ENCODE data around the gene HOXA7.

Gene HOXA7

GRCh38 chr7:27140126-27140857, 16.2 kb downstream of the HOXA7 start:
- Histone ChIP-seq H3K79me2 (ENCODE audit: control insufficient read depth, low read length) (no peaks in the 10 kb centered on the region), H3K4me2 (ENCODE audit: low read length) (no peak overlapping the region), H3K4me1 (ENCODE audit: control insufficient read depth, low read length) (0 out of 2 replicates have a peak, but pooled peaks cover 5% of the 10 kb centered on the region), H3K36me3 (ENCODE audit: control insufficient read depth, low read length) (no peaks in the 10 kb centered on the region), H4K20me1 (ENCODE audit: control insufficient read depth, insufficient read depth, low read depth, low read length) (no peaks in the 10 kb centered on the region), H3K27ac (ENCODE audit: low read depth, low read length) (no peak overlapping the region), H3K9me3 (ENCODE audit: control insufficient read depth, insufficient read depth, low read length) (no peaks in the 10 kb centered on the region), H3K9me2 (replicated peaks; ENCODE audit: control insufficient read depth, low read length) (no peaks in the 10 kb centered on the region), H3K4me3 (ENCODE audit: low read length) (no peak overlapping the region), H3K27me3 (ENCODE audit: control insufficient read depth, low read length) (peaks cover 42% of the 10 kb centered on the region), H3F3A (ENCODE audit: control insufficient read depth, insufficient read depth) (no peaks in the 10 kb centered on the region)
- TF ChIP-seq, protein P1, sequence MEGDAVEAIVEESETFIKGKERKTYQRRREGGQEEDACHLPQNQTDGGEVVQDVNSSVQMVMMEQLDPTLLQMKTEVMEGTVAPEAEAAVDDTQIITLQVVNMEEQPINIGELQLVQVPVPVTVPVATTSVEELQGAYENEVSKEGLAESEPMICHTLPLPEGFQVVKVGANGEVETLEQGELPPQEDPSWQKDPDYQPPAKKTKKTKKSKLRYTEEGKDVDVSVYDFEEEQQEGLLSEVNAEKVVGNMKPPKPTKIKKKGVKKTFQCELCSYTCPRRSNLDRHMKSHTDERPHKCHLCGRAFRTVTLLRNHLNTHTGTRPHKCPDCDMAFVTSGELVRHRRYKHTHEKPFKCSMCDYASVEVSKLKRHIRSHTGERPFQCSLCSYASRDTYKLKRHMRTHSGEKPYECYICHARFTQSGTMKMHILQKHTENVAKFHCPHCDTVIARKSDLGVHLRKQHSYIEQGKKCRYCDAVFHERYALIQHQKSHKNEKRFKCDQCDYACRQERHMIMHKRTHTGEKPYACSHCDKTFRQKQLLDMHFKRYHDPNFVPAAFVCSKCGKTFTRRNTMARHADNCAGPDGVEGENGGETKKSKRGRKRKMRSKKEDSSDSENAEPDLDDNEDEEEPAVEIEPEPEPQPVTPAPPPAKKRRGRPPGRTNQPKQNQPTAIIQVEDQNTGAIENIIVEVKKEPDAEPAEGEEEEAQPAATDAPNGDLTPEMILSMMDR (IDR thresholded peaks at IDR 0.05; ENCODE audit: low read depth, low read length, poor library complexity, severe bottlenecking), result no peak
- no peak for TF ChIP-seq EZH2phosphoT487 (IDR thresholded peaks at IDR 0.05; ENCODE audit: borderline replicate concordance, low read length)

DNA sequence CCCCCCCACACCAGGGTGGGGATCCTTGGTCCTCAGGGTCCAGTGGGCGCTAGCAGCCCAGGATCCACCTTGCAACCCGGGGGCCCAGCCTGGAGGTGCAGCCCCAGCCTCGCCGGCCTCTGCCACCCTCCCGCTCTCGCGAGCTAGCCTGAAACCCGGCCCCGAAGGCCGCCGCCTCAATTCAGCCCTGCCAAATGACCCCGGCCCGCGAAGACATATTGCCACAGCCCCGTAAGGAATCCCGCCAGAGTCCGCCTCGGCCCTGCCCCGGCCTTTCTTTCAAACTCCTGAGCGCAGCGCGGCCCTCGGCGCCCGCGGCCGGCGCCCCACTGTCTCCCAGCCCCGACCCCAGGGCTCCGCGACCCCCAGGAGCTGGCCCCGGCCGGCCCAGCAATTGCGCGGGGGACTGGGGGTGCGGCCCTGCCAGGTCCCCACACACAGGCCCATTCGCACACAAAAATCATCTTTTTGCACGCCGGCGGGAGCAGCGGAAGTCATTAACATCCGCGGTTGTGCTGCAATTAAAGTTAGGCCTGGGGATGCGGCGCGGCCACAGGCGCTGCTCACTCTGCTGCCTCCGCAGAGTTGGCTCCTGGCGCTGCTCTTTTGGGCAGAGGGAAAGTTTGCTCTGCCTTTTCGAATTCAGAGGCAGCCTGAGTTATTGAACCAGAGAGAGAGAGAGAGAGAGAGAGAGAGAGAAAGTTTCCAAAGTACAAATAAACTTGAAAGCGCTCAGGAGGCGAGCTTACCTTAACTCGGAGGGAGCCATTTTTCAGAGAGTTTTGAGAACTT, 16.9 kb downstream of the HOXA7 start:
- no peaks in the 10 kb centered on the region for H3K4me1 ChIP-seq (ENCODE audit: control insufficient read depth, low read length)
- H3F3A ChIP-seq (ENCODE audit: control insufficient read depth, insufficient read depth), result no peaks in the 10 kb centered on the region
- no peaks in the 10 kb centered on the region for H3K79me2 ChIP-seq (ENCODE audit: control insufficient read depth, low read length)
- no peaks in the 10 kb centered on the region for H3K9me3 ChIP-seq (ENCODE audit: control insufficient read depth, insufficient read depth, low read length)
- no peaks in the 10 kb centered on the region for H4K20me1 ChIP-seq (ENCODE audit: control insufficient read depth, insufficient read depth, low read depth, low read length)
- H3K36me3 ChIP-seq (ENCODE audit: control insufficient read depth, low read length), result no peaks in the 10 kb centered on the region
- no peaks in the 10 kb centered on the region for H3K9me2 ChIP-seq (replicated peaks; ENCODE audit: control insufficient read depth, low read length)
- TF ChIP-seq EZH2phosphoT487 (IDR thresholded peaks at IDR 0.05; ENCODE audit: borderline replicate concordance, low read length), result no peak
- TF ChIP-seq, protein P1 (IDR thresholded peaks at IDR 0.05; ENCODE audit: low read depth, low read length, poor library complexity, severe bottlenecking), result no peak
- H3K4me2 ChIP-seq (ENCODE audit: low read length), result no peak overlapping the region
- H3K27me3 ChIP-seq (ENCODE audit: control insufficient read depth, low read length), result peaks cover 46% of the 10 kb centered on the region
- H3K4me3 ChIP-seq (ENCODE audit: low read length), result no peak overlapping the region
- H3K27ac ChIP-seq (ENCODE audit: low read depth, low read length), result no peak overlapping the region

GRCh38 chr7:27138985-27139333, 17.5 kb downstream of the HOXA7 start:
- no peaks in the 10 kb centered on the region for H3K9me3 ChIP-seq (ENCODE audit: control insufficient read depth, insufficient read depth, low read length)
- H3K9me2 ChIP-seq (replicated peaks; ENCODE audit: control insufficient read depth, low read length), result no peaks in the 10 kb centered on the region
- H3K36me3 ChIP-seq (ENCODE audit: control insufficient read depth, low read length), result no peaks in the 10 kb centered on the region
- H3K4me3 ChIP-seq (ENCODE audit: low read length), result no peak overlapping the region
- H3K27ac ChIP-seq (ENCODE audit: low read depth, low read length), result no peak overlapping the region
- H3K4me1 ChIP-seq (ENCODE audit: control insufficient read depth, low read length), result no peaks in the 10 kb centered on the region
- H4K20me1 ChIP-seq (ENCODE audit: control insufficient read depth, insufficient read depth, low read depth, low read length), result no peaks in the 10 kb centered on the region
- TF ChIP-seq, protein P1 (IDR thresholded peaks at IDR 0.05; ENCODE audit: low read depth, low read length, poor library complexity, severe bottlenecking), result no peak
- TF ChIP-seq EZH2phosphoT487 (IDR thresholded peaks at IDR 0.05; ENCODE audit: borderline replicate concordance, low read length), result no peak
- H3K27me3 ChIP-seq (ENCODE audit: control insufficient read depth, low read length), result peaks cover 50% of the 10 kb centered on the region
- no peak overlapping the region for H3K4me2 ChIP-seq (ENCODE audit: low read length)
- H3K79me2 ChIP-seq (ENCODE audit: control insufficient read depth, low read length), result no peaks in the 10 kb centered on the region
- no peaks in the 10 kb centered on the region for H3F3A ChIP-seq (ENCODE audit: control insufficient read depth, insufficient read depth)
